SK-N-SH treated with all-trans-retinoic acid at 6 μM for 48 hours (cell line): Measurements from ENCODE around the gene MMP20.

Experiments used
- BACH2 ChIP-seq: fragments of 250-450 bp; sonication (Bioruptor Pico); IDR thresholded peaks from 2 replicates; pipeline ENCODE4 v1.9.0; 2021; ENCODE audit warnings: mild to moderate bottlenecking, borderline replicate concordance
- CSRNP3 ChIP-seq: fragments of 250-450 bp; sonication (Bioruptor Pico); IDR thresholded peaks from 2 replicates; pipeline ENCODE4 v1.5.1; 2021; ENCODE audit warnings: mild to moderate bottlenecking, moderate library complexity
- ESRRG ChIP-seq: fragments of 250-450 bp; sonication (Bioruptor Pico); IDR thresholded peaks from 2 replicates; pipeline ENCODE4 v1.6.1; 2021; ENCODE audit warnings: mild to moderate bottlenecking
- RARB ChIP-seq: fragments of 250-450 bp; sonication (Bioruptor Pico); IDR thresholded peaks from 2 replicates; pipeline ENCODE4 v1.8.0; 2021; ENCODE audit warnings: mild to moderate bottlenecking, moderate library complexity
- ZC3H10 ChIP-seq: fragments of 250-450 bp; sonication (Bioruptor Pico); IDR thresholded peaks from 2 replicates; pipeline ENCODE4 v1.5.1; 2021; ENCODE audit warnings: mild to moderate bottlenecking, moderate library complexity
- ZFP3 ChIP-seq: fragments of 250-450 bp; sonication (Bioruptor Pico); IDR thresholded peaks from 2 replicates; pipeline ENCODE4 v1.5.0; 2020; ENCODE audit warnings: mild to moderate bottlenecking, moderate library complexity
- ZNF565 ChIP-seq: fragments of 450-650 bp; formaldehyde crosslinking; conservative IDR thresholded peaks from 2 replicates; pipeline ENCODE4 v1.5.0; 2020; ENCODE audit warnings: low read depth, mild to moderate bottlenecking, moderate library complexity
- ZNF70 ChIP-seq: fragments of 450-650 bp; formaldehyde crosslinking; IDR thresholded peaks from 2 replicates; pipeline ENCODE4 v1.5.0; 2020; ENCODE audit warnings: mild to moderate bottlenecking, moderate library complexity
- TF ChIP-seq, protein P1 (sequence below): fragments of 250-450 bp; sonication (Bioruptor Pico); IDR thresholded peaks from 2 replicates; pipeline ENCODE4 v1.8.0; 2020; ENCODE audit warnings: mild to moderate bottlenecking, moderate library complexity, borderline replicate concordance

GRCh38 chr11:102546923-102547471 is 78.1 kb downstream of the MMP20 start:
- TF ChIP-seq ESRRG (CRISPR knock-in tag) (no peak), BACH2 (CRISPR knock-in tag) (no peak), ZNF70 (CRISPR knock-in tag) (no peak), CSRNP3 (CRISPR knock-in tag) (no peak), ZNF565 (CRISPR knock-in tag) (no peak), ZC3H10 (no peak), RARB (CRISPR knock-in tag) (no peak), ZFP3 (CRISPR knock-in tag) (no peak)
- TF ChIP-seq, protein P1, sequence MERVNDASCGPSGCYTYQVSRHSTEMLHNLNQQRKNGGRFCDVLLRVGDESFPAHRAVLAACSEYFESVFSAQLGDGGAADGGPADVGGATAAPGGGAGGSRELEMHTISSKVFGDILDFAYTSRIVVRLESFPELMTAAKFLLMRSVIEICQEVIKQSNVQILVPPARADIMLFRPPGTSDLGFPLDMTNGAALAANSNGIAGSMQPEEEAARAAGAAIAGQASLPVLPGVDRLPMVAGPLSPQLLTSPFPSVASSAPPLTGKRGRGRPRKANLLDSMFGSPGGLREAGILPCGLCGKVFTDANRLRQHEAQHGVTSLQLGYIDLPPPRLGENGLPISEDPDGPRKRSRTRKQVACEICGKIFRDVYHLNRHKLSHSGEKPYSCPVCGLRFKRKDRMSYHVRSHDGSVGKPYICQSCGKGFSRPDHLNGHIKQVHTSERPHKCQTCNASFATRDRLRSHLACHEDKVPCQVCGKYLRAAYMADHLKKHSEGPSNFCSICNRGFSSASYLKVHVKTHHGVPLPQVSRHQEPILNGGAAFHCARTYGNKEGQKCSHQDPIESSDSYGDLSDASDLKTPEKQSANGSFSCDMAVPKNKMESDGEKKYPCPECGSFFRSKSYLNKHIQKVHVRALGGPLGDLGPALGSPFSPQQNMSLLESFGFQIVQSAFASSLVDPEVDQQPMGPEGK (CRISPR knock-in tag) = no peak
